GM12878 (cell line): ENCODE results near the gene ZNF771. TPM values are rescaled to one million over a fixed set of nuclear protein-coding genes. Genes with fewer than 3 reads are reported as not detected.

Experiments
- ATAC-seq: fragments of 200-7000 bp; cut with Tn5 transposase; 3 replicates; pipeline ENCODE4 v1.9.1; 2020; ENCODE audit warnings: mild to moderate bottlenecking, moderate library complexity
- BruUV-seq: library from RNA; stranded (reverse); fragments of 400-500 nt; replicated peaks from 2 replicates; lab custom pipeline; 2021; lab: Mats Ljungman, UMichigan
- CTCF ChIA-PET: fragments of 300-600 bp; sonication (Branson Sonifier 250); formaldehyde crosslinking; extraction: SDS; loops from one replicate; lab custom pipeline; 2021; ENCODE audit warnings: inconsistent platforms; lab: Yijun Ruan, JAX
- POLR2A ChIA-PET: fragments of 350-600 bp; formaldehyde crosslinking; extraction: SDS; loops from one replicate; lab custom pipeline; 2021; ENCODE audit warnings: inconsistent platforms; lab: Charles Lee
- RAD21 ChIA-PET: fragments of 300-600 bp; sonication (Branson Sonifier 250); formaldehyde crosslinking; loops from one replicate; lab custom pipeline; 2023; ENCODE audit warnings: antibody characterized with exemption; ENCODE audit not compliant: unreplicated experiment; lab: Charles Lee
- SMC1A ChIA-PET: fragments of 300-600 bp; sonication (Branson Sonifier 250); formaldehyde crosslinking; loops from one replicate; lab custom pipeline; 2023; ENCODE audit not compliant: unreplicated experiment, uncharacterized antibody; lab: Charles Lee
- DNase-seq: peaks from one replicate; pipeline ENCODE4 v3.0.0-alpha.2; 2011; ENCODE audit warnings: low read depth, low spot score
- FAIRE-seq: peaks from 3 replicates; lab custom pipeline; 2011; peaks lifted over from hg19 to GRCh38; lab: Jason Lieb, UNC
- H2AFZ ChIP-seq: 2 replicates; pipeline ENCODE4 v1.6.0; 2011; ENCODE audit warnings: low read depth, low read length, control low read depth; ENCODE audit not compliant: control insufficient read depth
- H3K27ac ChIP-seq: 2 replicates; pipeline ENCODE4 v1.5.1; 2011; ENCODE audit warnings: control low read depth; ENCODE audit not compliant: control insufficient read depth, insufficient read depth
- H3K27me3 ChIP-seq, 2 experiments: replicated peaks in 1 of 2; 2 replicates each; pipeline versions ENCODE4 v1.6.0 to v1.6.1; 2011; ENCODE audit warnings: low read length in 1 of 2; ENCODE audit not compliant: control insufficient read depth in 2 of 2, insufficient read depth in 2 of 2
- H3K36me3 ChIP-seq, 2 experiments: 2 replicates each; pipeline ENCODE4 v1.5.1; 2011; ENCODE audit warnings: low read length in 1 of 2; ENCODE audit not compliant: control insufficient read depth in 2 of 2, insufficient read depth in 2 of 2
- H3K4me1 ChIP-seq: 2 replicates; pipeline ENCODE4 v1.6.1; 2011; ENCODE audit warnings: mild to moderate bottlenecking, low read length, moderate library complexity, mixed read lengths; ENCODE audit not compliant: control insufficient read depth, insufficient read depth
- H3K4me2 ChIP-seq: 2 replicates; pipeline ENCODE4 v1.6.0; 2011; ENCODE audit warnings: control low read depth; ENCODE audit not compliant: control insufficient read depth, insufficient read depth
- H3K4me3 ChIP-seq: fragments of 200-600 bp; sonication (generic); 2 replicates; pipeline ENCODE4 v1.5.1; 2016
- H3K79me2 ChIP-seq: 2 replicates; pipeline ENCODE4 v1.6.0; 2011; ENCODE audit warnings: low read length; ENCODE audit not compliant: control insufficient read depth, insufficient read depth
- H3K9ac ChIP-seq: 2 replicates; pipeline ENCODE4 v1.8.0; 2011; ENCODE audit warnings: low read length, control low read depth, mixed read lengths; ENCODE audit not compliant: control insufficient read depth, insufficient read depth
- H3K9me3 ChIP-seq: replicated peaks from 3 replicates; pipeline ENCODE4 v1.5.1; 2011; ENCODE audit warnings: mild to moderate bottlenecking, low read length; ENCODE audit not compliant: control insufficient read depth, insufficient read depth
- H4K20me1 ChIP-seq: 2 replicates; pipeline ENCODE4 v1.6.0; 2011; ENCODE audit not compliant: control insufficient read depth, insufficient read depth
- ASH2L ChIP-seq: fragments of 300-600, 200-600 bp; sonication (generic); IDR thresholded peaks from 2 replicates; pipeline ENCODE4 v1.6.1; 2017; ENCODE audit warnings: low read depth, mild to moderate bottlenecking, borderline replicate concordance
- HCFC1 ChIP-seq: fragments of 150-350 bp; IDR thresholded peaks from 2 replicates; pipeline ENCODE4 v1.6.1; 2014; ENCODE audit warnings: low read length
- LARP7 ChIP-seq: fragments of 450-650 bp; IDR thresholded peaks from 2 replicates; pipeline ENCODE4 v1.6.1; 2017; ENCODE audit warnings: mild to moderate bottlenecking
- MTA3 ChIP-seq: IDR thresholded peaks from 2 replicates; pipeline ENCODE4 v1.6.1; 2012; ENCODE audit warnings: low read length, inconsistent platforms, borderline replicate concordance
- MYC ChIP-seq: IDR thresholded peaks from 2 replicates; pipeline ENCODE4 v1.6.1; 2011; ENCODE audit warnings: mild to moderate bottlenecking, low read length, moderate library complexity, inconsistent platforms; ENCODE audit not compliant: insufficient read depth, insufficient replicate concordance, insufficient read length, severe bottlenecking
- NRF1 ChIP-seq: conservative IDR thresholded peaks from 2 replicates; pipeline ENCODE4 v1.6.1; 2011; ENCODE audit warnings: mild to moderate bottlenecking, low read depth, low read length, improper control_type of control experiment
- RB1 ChIP-seq: fragments of 450-650 bp; formaldehyde crosslinking; IDR thresholded peaks from 2 replicates; pipeline ENCODE4 v1.6.1; 2017; ENCODE audit warnings: mild to moderate bottlenecking, borderline replicate concordance
- RELB ChIP-seq: fragments of 450-650 bp; IDR thresholded peaks from 2 replicates; pipeline ENCODE4 v1.6.1; 2017; ENCODE audit warnings: low read depth, mild to moderate bottlenecking, moderate library complexity
- SMAD1 ChIP-seq: fragments of 450-650 bp; IDR thresholded peaks from 2 replicates; pipeline ENCODE4 v1.6.1; 2018; ENCODE audit warnings: mild to moderate bottlenecking, low read depth; ENCODE audit not compliant: partially characterized antibody
- SMC3 ChIP-seq: IDR thresholded peaks from 2 replicates; pipeline ENCODE4 v1.6.1; 2011; ENCODE audit warnings: low read length, improper control_type of control experiment, borderline replicate concordance
- SP1 ChIP-seq: IDR thresholded peaks from one replicate; pipeline ENCODE4 v1.6.1; 2011; ENCODE audit warnings: low read depth, low read length
- SREBF2 ChIP-seq: IDR thresholded peaks from 2 replicates; pipeline ENCODE4 v1.6.1; 2012; ENCODE audit warnings: mild to moderate bottlenecking, low read length
- TAF1 ChIP-seq: IDR thresholded peaks from 2 replicates; pipeline ENCODE4 v1.6.1; 2011; ENCODE audit warnings: mild to moderate bottlenecking, low read depth, low read length, borderline replicate concordance
- USF2 ChIP-seq: IDR thresholded peaks from 2 replicates; pipeline ENCODE4 v1.6.1; 2011; ENCODE audit warnings: low read depth, low read length, improper control_type of control experiment, borderline replicate concordance
- ZBTB11 ChIP-seq: fragments of 450-650 bp; formaldehyde crosslinking; IDR thresholded peaks from 2 replicates; pipeline ENCODE4 v1.5.0; 2022; ENCODE audit warnings: mild to moderate bottlenecking, missing genetic modification characterization
- ZNF217 ChIP-seq: fragments of 450-650 bp; IDR thresholded peaks from 2 replicates; pipeline ENCODE4 v1.6.1; 2017; ENCODE audit warnings: antibody characterized with exemption, mild to moderate bottlenecking
- WGBS: methylation state at CpG from one replicate; pipeline ENCODE4 v1.1.6; 2016; ENCODE audit warnings: low lambda C conversion rate; ENCODE audit not compliant: insufficient replicate concordance, insufficient coverage; ENCODE audit errors: missing lambda C conversion rate; 5-methylcytosine and 5-hydroxymethylcytosine counted together
- in situ Hi-C: fragments of 300-500 bp; cut with MboI; formaldehyde crosslinking; loops from 9 replicates; pipeline ENCODE4 v1.14.3; 2018; ENCODE audit warnings: mixed read lengths
- intact Hi-C: fragments of 100-400 bp; cut with micrococcal nuclease; formaldehyde crosslinking; loops from one replicate; pipeline ENCODE4 v1.14.2; 2022; ENCODE audit not compliant: unreplicated experiment
- polyA plus RNA-seq, 11 experiments: library from polyadenylated mRNA; depleted of rRNA in 4 of 11; unstranded in 6 of 11; stranded (reverse) in 5 of 11; fragments of >200 nt; fragmentation: Nextera tagmentation in 4 of 11; fragmentation: Illumina TruSeq in 1 of 11; extraction: Ambion mirVana in 4 of 11; extraction: Trizol in 1 of 11; gene quantifications; 1 replicate in 1 of 11; 2 replicates in 10 of 11; pipeline versions ENCODE4 v1.2.1 to v1.2.3, GENCODE V29; 2011 to 2016; ENCODE audit warnings: inconsistent platforms in 2 of 11, missing spikeins in 2 of 11, low read depth in 1 of 11
- total RNA-seq, 4 experiments: library from RNA; depleted of rRNA in 3 of 4; stranded (reverse); fragments of >200 nt in 3 of 4; fragmentation: Illumina TruSeq in 1 of 4; extraction: Trizol in 1 of 4; gene quantifications; 2 replicates each; pipeline versions ENCODE4 v1.2.1 to v1.2.3, GENCODE V29; 2013 to 2021

The ZNF771 gene
- total and polyA plus RNA-seq, 10 of the 15 experiments (the other 5 are each of a cell fraction or from before 2014, with no cell fraction given) = 0.98 to 7.6 (median 3.7) TPM

- Histone ChIP-seq H3K4me2 (no peak overlapping the region), H2AFZ (no peak overlapping the region), H3K4me1 (peaks cover 21% of the 10 kb centered on the region), H3K9ac (no peak overlapping the region), H3K9me3 (no peaks in the 10 kb centered on the region), H3K4me3 (no peak overlapping the region), H3K27me3 (no peaks in the 10 kb centered on the region), H3K79me2 (peaks cover 27% of the 10 kb centered on the region), H3K27ac (no peak overlapping the region), H4K20me1 (no peaks in the 10 kb centered on the region), H3K36me3 (peaks cover 0 to 4% of the 10 kb centered on the region in 2 experiments; a peak in 2 of 4 replicates)
- FAIRE-seq = no peak
- 82% methylated on average over 2 of the region's 2 CpGs for WGBS
- SMC1A ChIA-PET = interaction anchor here (1.3 to 3.3 kb wide), 5 partner anchors 12 to 26 kb away, joined by 4 to 12 read pairs (median 12); partner anchors contain the start of genes ZNF48 and ZNF771
- POLR2A ChIA-PET = interaction anchor here (1.0 to 4.3 kb wide), 8 partner anchors 9 to 277 kb away, joined by 3 to 37 read pairs (median 4); partner anchors contain the start of genes CD2BP2, TBC1D10B and ZNF48
- BruUV-seq = no TSS peak
- no peak for DNase-seq
- intact Hi-C loops (no loop called here), in situ Hi-C loops (no loop called here)
- no peak for ATAC-seq
- CTCF ChIA-PET = interaction anchor here (1.4 to 2.8 kb wide), 3 partner anchors 12 to 25 kb away, joined by 4 to 23 read pairs (median 9); partner anchors contain the start of gene ZNF771
- RAD21 ChIA-PET = interaction anchor here (1.0 to 3.2 kb wide), 7 partner anchors 9 to 46 kb away, joined by 3 to 25 read pairs (median 4); partner anchors contain the start of genes DCTPP1, TBC1D10B, ZNF48 and ZNF771
- no peak for TF ChIP-seq SREBF2
- TF ChIP-seq ZBTB11 (CRISPR knock-in tag) = no peak
- no peak for TF ChIP-seq RELB
- TF ChIP-seq ASH2L = no peak
- no peak for TF ChIP-seq HCFC1
- no peak for TF ChIP-seq SMAD1
- no peak for TF ChIP-seq NRF1
- TF ChIP-seq SMC3 = no peak
- no peak for TF ChIP-seq ZNF217
- TF ChIP-seq MTA3 = no peak
- TF ChIP-seq USF2 = no peak
- no peak for TF ChIP-seq LARP7
- no peak for TF ChIP-seq MYC
- TF ChIP-seq RB1 = no peak
- TF ChIP-seq TAF1 = no peak
- TF ChIP-seq SP1 = no peak
Measured at GRCh38 chr16:30383521-30383920, 23.9 kb upstream of the ZNF771 start.
